GM20000 (cell line): ENCODE results near the gene ASAP2.

Experiments used
- DNase-seq: peaks from one replicate; pipeline ENCODE4 v3.0.0; 2012; ENCODE audit warnings: low spot score
- TF ChIP-seq, protein P1 (sequence below): IDR thresholded peaks from 2 replicates; pipeline ENCODE4 v1.5.1; 2012; ENCODE audit warnings: mild to moderate bottlenecking, control low read depth; ENCODE audit errors: extremely low read depth, missing control alignments

ASAP2 gene

DNA sequence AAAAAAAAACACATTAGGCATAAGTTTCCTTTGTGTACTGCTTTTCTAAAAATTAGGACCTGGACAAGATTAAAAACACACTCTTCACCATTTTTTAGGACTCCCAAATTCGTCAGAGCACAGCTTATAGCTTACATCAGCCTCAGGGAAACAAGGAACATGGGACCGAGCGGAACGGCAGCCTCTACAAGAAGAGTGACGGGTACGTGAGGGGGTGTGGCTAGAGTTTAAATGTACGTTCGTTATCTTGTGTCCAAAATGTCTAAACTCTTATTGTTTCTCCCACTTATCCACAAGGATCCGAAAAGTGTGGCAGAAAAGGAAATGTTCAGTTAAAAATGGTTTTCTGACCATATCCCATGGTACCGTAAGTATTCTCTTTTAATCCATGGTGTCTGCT, 137.8 kb downstream of the ASAP2 start:
- no peak for DNase-seq
- TF ChIP-seq, protein P1, sequence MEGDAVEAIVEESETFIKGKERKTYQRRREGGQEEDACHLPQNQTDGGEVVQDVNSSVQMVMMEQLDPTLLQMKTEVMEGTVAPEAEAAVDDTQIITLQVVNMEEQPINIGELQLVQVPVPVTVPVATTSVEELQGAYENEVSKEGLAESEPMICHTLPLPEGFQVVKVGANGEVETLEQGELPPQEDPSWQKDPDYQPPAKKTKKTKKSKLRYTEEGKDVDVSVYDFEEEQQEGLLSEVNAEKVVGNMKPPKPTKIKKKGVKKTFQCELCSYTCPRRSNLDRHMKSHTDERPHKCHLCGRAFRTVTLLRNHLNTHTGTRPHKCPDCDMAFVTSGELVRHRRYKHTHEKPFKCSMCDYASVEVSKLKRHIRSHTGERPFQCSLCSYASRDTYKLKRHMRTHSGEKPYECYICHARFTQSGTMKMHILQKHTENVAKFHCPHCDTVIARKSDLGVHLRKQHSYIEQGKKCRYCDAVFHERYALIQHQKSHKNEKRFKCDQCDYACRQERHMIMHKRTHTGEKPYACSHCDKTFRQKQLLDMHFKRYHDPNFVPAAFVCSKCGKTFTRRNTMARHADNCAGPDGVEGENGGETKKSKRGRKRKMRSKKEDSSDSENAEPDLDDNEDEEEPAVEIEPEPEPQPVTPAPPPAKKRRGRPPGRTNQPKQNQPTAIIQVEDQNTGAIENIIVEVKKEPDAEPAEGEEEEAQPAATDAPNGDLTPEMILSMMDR = no peak

DNA sequence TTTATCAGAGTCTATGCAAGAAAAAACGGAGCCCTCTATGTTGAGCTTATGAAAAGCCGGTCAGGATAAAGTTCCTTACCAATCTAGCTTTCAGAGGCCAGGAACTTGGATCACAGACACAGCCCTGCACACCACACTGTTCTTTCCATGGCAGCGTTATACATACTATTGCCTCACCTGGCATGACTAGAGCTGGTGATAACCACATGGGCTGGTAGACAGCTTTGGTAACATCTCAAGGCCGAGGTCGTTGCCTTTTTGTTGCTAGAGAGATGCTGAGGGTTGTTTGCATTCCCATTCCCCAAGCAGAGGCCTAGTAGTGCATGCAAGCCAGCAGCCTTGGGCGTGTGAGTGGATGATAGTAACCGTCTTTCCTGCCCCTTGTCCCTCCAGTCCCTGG, 138.7 kb downstream of the ASAP2 start:
- DNase-seq = no peak
- TF ChIP-seq, protein P1 = no peak

- no peak for DNase-seq
- TF ChIP-seq, protein P1 = no peak
Observed at GRCh38 chr2:9345997-9346396, 139.4 kb downstream of the ASAP2 start.

GRCh38 chr2:9346885-9347284, 140.3 kb downstream of the ASAP2 start:
- TF ChIP-seq, protein P1 = no peak
- DNase-seq = no peak

- no peak for DNase-seq
Observed at GRCh38 chr2:9347411-9347881, 140.8 kb downstream of the ASAP2 start.

GRCh38 chr2:9354318-9354717, 147.7 kb downstream of the ASAP2 start:
- TF ChIP-seq, protein P1 = no peak
- no peak for DNase-seq

More at GRCh38 chr2:9347411-9347881, 140.8 kb downstream of the ASAP2 start:
- TF ChIP-seq, protein P1 = no peak

- DNase-seq = no peak
- TF ChIP-seq, protein P1 = no peak
Observed at GRCh38 chr2:9355270-9355669, 148.7 kb downstream of the ASAP2 start.

DNA sequence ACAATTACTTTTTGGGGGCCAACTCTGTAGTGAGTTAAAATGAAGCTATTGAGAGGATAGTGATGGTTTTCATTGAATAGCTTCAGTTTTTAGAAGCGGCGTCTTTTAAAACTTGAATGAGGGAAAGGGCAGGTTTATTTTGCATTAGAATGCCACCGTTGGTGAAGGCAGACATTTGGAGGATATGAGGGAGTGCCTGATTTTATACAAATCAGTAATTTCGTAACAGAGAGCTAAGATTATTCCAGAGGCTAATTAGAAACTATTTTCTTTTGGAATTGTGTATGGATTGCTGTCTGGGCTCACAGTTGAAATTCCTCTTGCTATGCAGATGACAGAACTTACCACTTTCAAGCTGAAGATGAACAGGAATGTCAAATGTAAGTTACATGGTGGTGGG, 149.1 kb downstream of the ASAP2 start:
- DNase-seq = no peak
- TF ChIP-seq, protein P1 = no peak
